Tibial artery (tissue), 4 donors: ENCODE data around the gene FHIP1A.

Source experiments
- DNase-seq, 2 donors: peaks; one replicate each; pipeline ENCODE4 v3.0.0-alpha.2; 2019
- H3K27ac ChIP-seq, 2 donors: fragments of 200-600 bp; sonication (generic) in 1 of 2; 1 replicate in 1 of 2; 2 replicates in 1 of 2; pipeline ENCODE4 v1.5.1; 2018 to 2019; ENCODE audit warnings: mild to moderate bottlenecking in 1 of 2
- H3K27me3 ChIP-seq, 2 donors: fragments of 200-600 bp; sonication (generic) in 1 of 2; one replicate each; pipeline versions ENCODE4 v1.5.1 to v1.6.0; 2016 to 2019
- H3K36me3 ChIP-seq, 3 donors: fragments of 200-600 bp; sonication (generic) in 2 of 3; one replicate each; pipeline ENCODE4 v1.5.1; 2016 to 2019; ENCODE audit warnings: mild to moderate bottlenecking in 2 of 3
- H3K4me1 ChIP-seq, 4 donors: fragments of 200-600 bp; sonication (generic) in 2 of 4; 1 replicate in 3 of 4; 2 replicates in 1 of 4; pipeline ENCODE4 v1.5.1; 2016 to 2019
- H3K4me3 ChIP-seq, 2 donors: fragments of 200-600 bp; sonication (generic) in 1 of 2; 1 replicate in 1 of 2; 2 replicates in 1 of 2; pipeline ENCODE4 v1.5.1; 2018 to 2019; ENCODE audit warnings: mild to moderate bottlenecking in 2 of 2
- H3K9me3 ChIP-seq, 3 donors: fragments of 200-600 bp; sonication (generic) in 1 of 3; one replicate each; pipeline ENCODE4 v1.5.1; 2016 to 2019
- CTCF ChIP-seq, 2 experiments: fragments of 200-600 bp in 1 of 2; fragments of 450-650 bp in 1 of 2; IDR thresholded peaks; one replicate each; pipeline ENCODE4 v1.5.1; 2017 to 2019; ENCODE audit warnings: antibody characterized with exemption in 2 of 2, mild to moderate bottlenecking in 1 of 2, moderate library complexity in 1 of 2
- intact Hi-C: fragments of 100-400 bp; cut with DNase I; formaldehyde crosslinking; loops from one replicate; pipeline ENCODE4 v1.15.0; 2023; ENCODE audit warnings: low total_unique reads

The FHIP1A gene

GRCh38 chr4:151443752-151444151, 34.8 kb downstream of the FHIP1A start:
- Histone ChIP-seq H3K27ac (no peak overlapping the region), H3K4me1 (no peaks in the 10 kb centered on the region), H3K4me3 (no peak overlapping the region), H3K27me3 (no peaks in the 10 kb centered on the region), H3K36me3 (no peaks in the 10 kb centered on the region), H3K9me3 (no peaks in the 10 kb centered on the region)
- no peak for TF ChIP-seq CTCF (IDR thresholded peaks at IDR 0.05)
- intact Hi-C loops = no loop called here
- no peak for DNase-seq

- intact Hi-C loops = no loop called here
- Histone ChIP-seq H3K4me1 (no peaks in the 10 kb centered on the region), H3K27ac (no peak overlapping the region), H3K4me3 (no peak overlapping the region), H3K36me3 (no peaks in the 10 kb centered on the region), H3K27me3 (no peaks in the 10 kb centered on the region), H3K9me3 (no peaks in the 10 kb centered on the region)
- DNase-seq = no peak
- TF ChIP-seq CTCF (IDR thresholded peaks at IDR 0.05) = no peak
Observed at GRCh38 chr4:151446208-151446607, 37.2 kb downstream of the FHIP1A start.

- Histone ChIP-seq H3K4me3 (no peak overlapping the region), H3K27me3 (no peaks in the 10 kb centered on the region), H3K4me1 (no peaks in the 10 kb centered on the region), H3K36me3 (no peaks in the 10 kb centered on the region), H3K27ac (no peak overlapping the region), H3K9me3 (no peaks in the 10 kb centered on the region)
- intact Hi-C loops = no loop called here
- no peak for TF ChIP-seq CTCF (IDR thresholded peaks at IDR 0.05)
- DNase-seq = no peak
Observed at GRCh38 chr4:151454513-151454912, 45.5 kb downstream of the FHIP1A start.

- Histone ChIP-seq H3K36me3 (no peaks in the 10 kb centered on the region), H3K27me3 (no peaks in the 10 kb centered on the region), H3K4me1 (no peaks in the 10 kb centered on the region), H3K4me3 (no peak overlapping the region), H3K9me3 (no peaks in the 10 kb centered on the region), H3K27ac (no peak overlapping the region)
- no peak for DNase-seq
- no peak for TF ChIP-seq CTCF (IDR thresholded peaks at IDR 0.05)
- intact Hi-C loops = no loop called here
Observed at GRCh38 chr4:151455212-151455611, 46.2 kb downstream of the FHIP1A start.

GRCh38 chr4:151458148-151458547, 49.2 kb downstream of the FHIP1A start:
- no peaks in the 10 kb centered on the region for H3K36me3 ChIP-seq
- H3K27ac ChIP-seq = no peak overlapping the region
- intact Hi-C loops = no loop called here
- no peak for TF ChIP-seq CTCF (IDR thresholded peaks at IDR 0.05)
- H3K9me3 ChIP-seq = no peaks in the 10 kb centered on the region
- DNase-seq = no peak
- H3K4me1 ChIP-seq = no peaks in the 10 kb centered on the region
- no peak overlapping the region for H3K4me3 ChIP-seq
- H3K27me3 ChIP-seq = no peaks in the 10 kb centered on the region
